GM21381 (cell line): ENCODE data around the gene CAMSAP2.

Experiments used
- ATAC-seq: cut with Tn5 transposase; IDR thresholded peaks from one replicate; pipeline ENCODE4 v1.9.1; 2021; ENCODE audit warnings: mild to moderate bottlenecking, moderate library complexity; ENCODE audit not compliant: unreplicated experiment

The CAMSAP2 gene

DNA sequence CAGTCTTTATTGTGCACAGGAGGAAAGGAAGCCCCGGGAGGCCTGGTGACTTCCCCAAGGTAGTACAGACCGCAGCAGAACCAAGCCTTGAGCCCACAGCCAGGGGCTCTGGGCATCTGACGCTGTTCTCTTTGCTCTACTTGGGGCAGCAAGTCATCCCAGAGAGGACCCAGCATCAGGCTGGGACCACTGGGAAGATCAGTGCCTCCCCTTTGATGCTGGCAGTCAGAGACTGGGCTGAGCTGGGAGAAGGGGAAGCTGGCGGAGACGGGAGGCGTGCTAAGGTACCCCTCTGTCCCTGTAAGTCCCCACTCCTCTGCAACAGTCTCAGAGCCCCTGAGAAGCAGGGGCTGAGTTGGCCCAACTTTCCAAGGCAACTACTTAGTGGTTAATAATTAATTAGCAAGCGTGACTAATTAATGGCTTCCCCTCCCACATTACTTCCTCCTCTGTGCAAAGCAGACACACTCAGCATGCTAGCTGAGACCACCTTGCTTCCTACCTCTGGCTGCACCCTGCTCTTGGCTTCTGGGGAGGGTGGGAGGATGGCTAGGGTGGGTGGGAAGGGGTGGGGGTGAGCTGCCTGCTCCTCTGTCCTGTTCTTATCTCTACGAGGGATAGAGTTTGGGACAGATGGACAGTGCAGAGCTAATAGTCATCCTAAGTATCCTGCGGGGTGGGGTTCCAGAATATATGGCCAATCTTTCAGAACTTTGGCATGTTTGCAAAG is 157.3 kb downstream of the CAMSAP2 start:
- peak; percentile 48 for ATAC-seq

GRCh38 chr1:200896531-200897196 is 158.0 kb downstream of the CAMSAP2 start:
- no peak for ATAC-seq

DNA sequence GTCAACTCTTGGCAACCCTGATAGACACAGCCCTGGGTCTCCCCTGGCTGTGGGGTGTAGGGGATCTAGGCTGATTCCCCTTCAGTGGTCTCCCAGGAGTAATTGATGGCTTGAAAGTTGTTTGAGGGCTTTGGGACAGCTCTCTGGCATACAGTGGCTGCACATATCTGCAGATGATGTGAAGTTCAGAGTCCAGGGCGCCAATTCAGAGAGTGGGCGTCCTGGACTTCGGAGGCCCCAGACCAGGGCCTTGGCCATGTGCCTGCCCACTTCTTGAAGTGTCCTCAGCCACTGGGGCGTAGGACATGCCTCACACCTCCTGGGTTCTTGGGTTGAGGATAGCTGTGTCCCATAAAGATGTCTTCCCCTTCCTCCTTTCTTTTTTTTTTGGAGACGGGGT is 158.6 kb downstream of the CAMSAP2 start:
- no peak for ATAC-seq

- ATAC-seq, result no peak
Measured at GRCh38 chr1:200899015-200899386, 160.3 kb downstream of the CAMSAP2 start.

- ATAC-seq, result no peak
Measured at GRCh38 chr1:200899451-200899915, 160.8 kb downstream of the CAMSAP2 start.

DNA sequence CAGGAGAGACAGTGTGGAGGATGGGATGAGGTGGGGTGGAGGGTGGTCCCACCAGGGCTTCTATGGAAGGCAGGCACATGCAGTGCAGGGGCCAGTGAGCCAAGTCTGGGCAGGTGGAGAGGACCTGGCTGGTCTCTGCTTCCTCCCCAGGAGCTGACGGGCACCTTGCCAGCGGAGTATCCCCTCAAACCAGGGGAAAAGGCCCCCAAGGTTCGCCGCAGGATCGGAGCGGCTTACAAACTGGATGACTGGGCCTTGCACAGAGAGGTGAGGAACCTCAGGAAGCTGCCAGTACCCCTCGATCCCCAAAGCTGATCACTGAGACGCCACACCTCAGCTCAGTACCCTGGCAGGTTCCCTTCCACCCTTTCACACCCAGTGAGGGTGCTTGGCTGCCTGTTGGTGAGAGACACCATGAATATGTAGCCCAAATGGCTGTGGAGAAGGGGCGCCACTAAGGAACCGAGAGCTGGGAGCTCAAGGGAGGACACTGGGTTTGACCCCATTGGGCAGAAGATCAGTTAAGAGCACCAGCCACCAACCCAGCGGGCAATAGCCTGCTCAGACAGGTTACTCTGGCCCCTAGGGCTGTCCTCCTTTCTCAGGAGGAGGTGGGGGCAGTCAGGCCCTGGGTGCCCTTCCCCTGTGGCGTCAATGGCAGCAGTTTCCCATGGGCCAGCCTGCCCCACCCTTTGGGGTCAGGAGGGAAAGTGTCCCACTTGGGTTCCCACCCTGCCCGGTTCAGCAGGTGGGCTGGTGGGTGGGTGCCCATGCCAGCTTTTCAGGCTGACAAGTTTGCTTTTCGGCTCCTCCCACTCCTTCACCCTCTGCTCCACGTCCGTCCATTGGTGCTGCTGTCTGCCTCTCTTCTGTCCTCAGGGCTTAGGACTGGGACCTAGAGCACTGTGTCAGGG is 161.5 kb downstream of the CAMSAP2 start:
- no peak for ATAC-seq

DNA sequence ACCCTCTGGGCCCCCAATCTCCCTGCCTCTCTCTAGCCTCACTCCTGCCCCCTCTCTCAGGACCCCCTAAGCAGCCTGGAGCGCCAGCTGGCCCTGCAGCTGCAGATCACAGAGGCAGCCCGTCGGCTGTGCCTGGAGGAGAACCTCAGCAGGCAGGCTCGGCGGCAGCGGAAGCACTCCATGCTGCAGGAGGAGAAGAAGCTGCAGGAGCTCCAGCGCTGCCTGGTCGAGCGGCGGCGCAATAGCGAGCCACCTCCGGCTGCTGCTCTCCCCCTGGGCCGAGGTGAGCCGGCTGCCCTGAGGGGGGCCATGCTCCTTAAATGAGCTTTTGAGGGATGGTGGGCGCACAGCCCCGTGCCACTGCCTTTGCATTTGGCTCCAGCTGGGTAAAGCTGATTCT is 162.2 kb downstream of the CAMSAP2 start:
- no peak for ATAC-seq

- ATAC-seq, result no peak
Measured at GRCh38 chr1:200901350-200901749, 162.7 kb downstream of the CAMSAP2 start.

GRCh38 chr1:200901796-200902444 is 163.2 kb downstream of the CAMSAP2 start:
- ATAC-seq, result no peak

DNA sequence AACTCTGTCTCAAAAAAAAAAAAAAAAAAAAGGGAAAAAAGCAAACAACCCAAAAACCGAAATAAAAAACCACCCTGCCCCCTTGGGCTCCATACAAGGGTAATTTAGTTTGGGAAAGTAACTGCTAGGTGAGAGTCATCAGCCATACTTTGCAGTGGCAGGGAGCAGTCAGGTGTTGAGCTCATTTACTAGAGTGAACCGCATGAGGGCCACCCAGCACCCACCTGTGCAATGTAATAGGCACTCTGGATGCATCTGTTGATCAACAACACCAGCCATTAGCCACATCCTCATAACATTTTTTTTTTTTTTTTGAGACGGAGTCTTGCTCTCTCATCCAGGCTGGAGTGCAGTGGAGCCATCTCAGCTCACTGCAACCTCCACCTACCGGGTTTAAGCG is 165.1 kb downstream of the CAMSAP2 start:
- no peak for ATAC-seq

- ATAC-seq, result no peak
Measured at GRCh38 chr1:200904772-200905171, 166.1 kb downstream of the CAMSAP2 start.

DNA sequence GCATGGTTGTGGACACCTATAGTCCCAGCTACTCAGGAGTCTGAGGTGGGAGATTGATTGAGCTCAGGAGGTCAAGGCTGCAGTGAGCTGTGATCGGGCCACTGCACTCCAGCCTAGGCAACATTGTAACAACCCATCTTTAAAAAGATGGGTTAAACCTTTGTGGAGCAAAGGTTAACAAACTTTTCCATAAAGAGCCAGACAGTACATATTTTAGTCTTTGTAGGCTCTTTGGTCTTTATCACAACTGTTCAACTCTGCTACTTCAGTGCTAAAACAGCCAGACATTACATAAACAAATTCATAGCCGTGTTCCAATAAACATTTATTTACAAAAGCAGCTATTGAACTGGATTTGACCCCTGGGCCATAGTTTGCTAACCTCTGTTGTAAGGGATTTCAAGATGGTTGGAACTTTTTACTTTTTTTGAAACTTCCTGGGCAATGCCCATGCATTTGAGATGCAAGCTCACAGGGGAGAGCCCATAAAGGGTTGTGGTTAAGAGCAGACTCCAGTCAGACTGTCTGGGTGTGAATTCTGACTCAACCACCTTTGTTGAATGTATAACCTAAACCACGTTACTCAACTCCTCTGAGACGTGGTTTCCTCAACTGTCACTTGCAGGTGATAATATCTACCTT is 166.8 kb downstream of the CAMSAP2 start:
- peak; percentile 41 for ATAC-seq

DNA sequence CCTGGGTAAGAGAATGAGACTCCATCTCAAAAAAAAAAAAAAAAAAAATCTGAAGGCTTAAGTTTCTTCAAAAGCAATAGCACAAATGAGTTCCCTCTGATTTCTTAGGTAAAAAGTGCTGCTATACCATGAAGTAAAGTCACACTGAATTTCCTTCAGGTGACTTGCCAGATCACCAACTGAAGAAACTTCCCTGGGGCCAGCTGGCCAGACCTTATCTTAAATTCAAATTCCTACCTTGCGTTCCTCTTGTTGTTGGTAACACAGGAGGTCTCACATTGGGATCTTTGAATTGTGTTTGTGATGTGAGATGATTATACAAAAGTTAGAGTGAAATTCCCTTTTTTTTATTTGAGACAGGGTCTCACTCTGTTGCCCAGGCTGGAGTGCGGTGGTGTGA is 167.8 kb downstream of the CAMSAP2 start:
- ATAC-seq, result no peak

DNA sequence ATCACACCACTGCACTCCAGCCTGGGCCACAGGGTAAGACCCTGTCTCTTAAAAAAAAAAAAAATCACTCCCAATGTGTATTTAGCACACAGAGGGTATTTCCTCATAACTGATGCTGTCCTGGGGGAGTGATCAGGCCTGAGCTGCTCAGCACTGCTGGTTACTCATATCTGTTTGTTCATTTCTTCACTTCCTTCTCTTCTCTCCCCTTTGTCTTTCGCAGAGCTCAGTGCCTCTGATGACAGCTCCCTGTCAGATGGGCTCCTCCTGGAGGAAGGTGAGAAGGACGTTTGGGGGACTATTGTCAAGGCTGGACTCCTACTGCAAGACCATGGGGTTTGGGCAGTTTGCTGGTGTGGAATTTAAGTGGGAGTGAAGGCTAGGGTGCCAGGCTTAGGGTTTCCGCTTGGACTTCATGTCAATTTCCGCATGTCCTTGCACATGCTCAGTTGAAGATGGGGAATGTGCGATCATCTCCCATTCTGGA is 169.0 kb downstream of the CAMSAP2 start:
- peak; percentile 58 for ATAC-seq

DNA sequence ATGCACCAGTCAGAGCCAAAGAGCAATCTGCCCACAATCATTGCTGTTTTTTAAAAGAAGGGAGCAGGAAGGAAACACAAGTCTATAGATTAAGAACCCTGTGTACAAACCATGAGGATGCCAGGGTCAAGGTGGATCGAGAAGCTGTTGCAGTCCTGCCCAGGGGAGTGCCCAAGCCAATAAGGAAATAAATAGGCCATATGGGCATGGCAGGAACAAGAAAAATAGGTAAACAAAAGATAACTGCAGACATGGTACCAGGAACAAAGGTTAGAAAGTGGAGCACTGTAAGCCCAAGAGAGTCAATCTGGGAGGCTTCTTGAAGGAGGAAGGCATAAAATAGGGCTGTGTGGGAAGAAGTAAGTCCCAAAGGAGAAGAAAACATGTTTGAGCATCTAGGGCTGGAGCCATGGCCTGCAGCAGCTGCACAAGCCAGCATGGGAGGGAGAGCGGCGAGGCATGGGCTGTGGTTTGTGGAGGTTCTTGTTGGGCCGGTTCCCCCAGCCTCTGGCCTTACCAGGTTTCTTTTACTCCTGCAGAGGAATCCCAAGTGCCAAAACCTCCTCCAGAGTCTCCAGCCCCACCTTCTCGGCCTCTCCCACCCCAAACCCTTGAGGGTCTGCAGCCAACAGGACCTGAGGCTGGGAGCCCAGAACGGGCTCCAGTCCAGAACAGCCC is 169.6 kb downstream of the CAMSAP2 start:
- no peak for ATAC-seq

- no peak for ATAC-seq
Measured at GRCh38 chr1:200909071-200909470, 170.4 kb downstream of the CAMSAP2 start.

GRCh38 chr1:200909757-200910239 is 171.1 kb downstream of the CAMSAP2 start:
- ATAC-seq, result peak; percentile 47
